ENCODE data around the gene ABHD13. TPM values are rescaled to one million over a fixed set of nuclear protein-coding genes. Genes with fewer than 3 reads are reported as not detected.

ABHD13 gene
- total RNA-seq, 1 experiment from 2014 or later = 3.4 TPM

GRCh38 chr13:108210551-108210950 lies 7.6 kb upstream of the ABHD13 start:
- Mint-ChIP-seq H3K36me3 (ENCODE audit: insufficient read depth, unreplicated experiment) (peaks cover 4% of the 10 kb centered on the region), H3K27ac (ENCODE audit: unreplicated experiment) (no peak overlapping the region), H3K4me3 (ENCODE audit: low read depth, unreplicated experiment) (no peak overlapping the region), H3K9me3 (ENCODE audit: low read depth, unreplicated experiment) (no peaks in the 10 kb centered on the region), H3K27me3 (ENCODE audit: unreplicated experiment) (no peaks in the 10 kb centered on the region), H3K4me1 (ENCODE audit: low read depth, unreplicated experiment) (no peaks in the 10 kb centered on the region)
- intact Hi-C loops (cut with micrococcal nuclease; ENCODE audit: unreplicated experiment) = no loop called here
- BruUV-seq (replicated peaks) = no TSS peak
- CTCF ChIA-PET = no interaction called here
- no peak for DNase-seq
- no peak for TF ChIP-seq CTCF (IDR thresholded peaks at IDR 0.05; ENCODE audit: unreplicated experiment)

GRCh38 chr13:108212886-108213285 lies 5.3 kb upstream of the ABHD13 start:
- CTCF ChIA-PET = no interaction called here
- Mint-ChIP-seq H3K9me3 (ENCODE audit: low read depth, unreplicated experiment) (no peaks in the 10 kb centered on the region), H3K27me3 (ENCODE audit: unreplicated experiment) (no peaks in the 10 kb centered on the region), H3K36me3 (ENCODE audit: insufficient read depth, unreplicated experiment) (peaks cover 8% of the 10 kb centered on the region), H3K27ac (ENCODE audit: unreplicated experiment) (no peak overlapping the region), H3K4me1 (ENCODE audit: low read depth, unreplicated experiment) (no peaks in the 10 kb centered on the region), H3K4me3 (ENCODE audit: low read depth, unreplicated experiment) (no peak overlapping the region)
- no TSS peak for BruUV-seq (replicated peaks)
- no peak for TF ChIP-seq CTCF (IDR thresholded peaks at IDR 0.05; ENCODE audit: unreplicated experiment)
- intact Hi-C loops (cut with micrococcal nuclease; ENCODE audit: unreplicated experiment) = no loop called here
- no peak for DNase-seq

GRCh38 chr13:108213946-108214345 lies 4.2 kb upstream of the ABHD13 start:
- Mint-ChIP-seq H3K36me3 (ENCODE audit: insufficient read depth, unreplicated experiment) (peaks cover 16% of the 10 kb centered on the region), H3K27me3 (ENCODE audit: unreplicated experiment) (no peaks in the 10 kb centered on the region), H3K27ac (ENCODE audit: unreplicated experiment) (no peak overlapping the region), H3K4me3 (ENCODE audit: low read depth, unreplicated experiment) (no peak overlapping the region), H3K9me3 (ENCODE audit: low read depth, unreplicated experiment) (no peaks in the 10 kb centered on the region), H3K4me1 (ENCODE audit: low read depth, unreplicated experiment) (no peaks in the 10 kb centered on the region)
- intact Hi-C loops (cut with micrococcal nuclease; ENCODE audit: unreplicated experiment) = no loop called here
- CTCF ChIA-PET = no interaction called here
- TF ChIP-seq CTCF (IDR thresholded peaks at IDR 0.05; ENCODE audit: unreplicated experiment) = no peak
- no peak for DNase-seq
- BruUV-seq (replicated peaks) = no TSS peak

- no peak overlapping the region for H3K4me3 Mint-ChIP-seq (ENCODE audit: low read depth, unreplicated experiment)
- TF ChIP-seq CTCF (IDR thresholded peaks at IDR 0.05; ENCODE audit: unreplicated experiment) = no peak
- H3K4me1 Mint-ChIP-seq (ENCODE audit: low read depth, unreplicated experiment) = no peaks in the 10 kb centered on the region
- peaks cover 16% of the 10 kb centered on the region for H3K36me3 Mint-ChIP-seq (ENCODE audit: insufficient read depth, unreplicated experiment)
- H3K9me3 Mint-ChIP-seq (ENCODE audit: low read depth, unreplicated experiment) = no peaks in the 10 kb centered on the region
- no peak for DNase-seq
- no peaks in the 10 kb centered on the region for H3K27me3 Mint-ChIP-seq (ENCODE audit: unreplicated experiment)
- intact Hi-C loops (cut with micrococcal nuclease; ENCODE audit: unreplicated experiment) = no loop called here
- no peak overlapping the region for H3K27ac Mint-ChIP-seq (ENCODE audit: unreplicated experiment)
- CTCF ChIA-PET = no interaction called here
- no TSS peak for BruUV-seq (replicated peaks)
Measured at GRCh38 chr13:108214441-108215271, 3.5 kb upstream of the ABHD13 start.
